Left kidney (tissue), 2 donors: ENCODE results near the gene CFAP69. TPM values are rescaled to one million over a fixed set of nuclear protein-coding genes. Genes with fewer than 3 reads are reported as not detected.
"Not testable (repeated sequence)": the region's sequence is repeated elsewhere in the genome, so short reads cannot be mapped to it uniquely, and the experiment has no call there.

Source experiments
- DNase-seq: peaks from one replicate; pipeline ENCODE4 v3.0.0-alpha.2; 2013
- polyA plus RNA-seq: library from polyadenylated mRNA; unstranded; fragments of 120-200 nt; gene quantifications from one replicate; pipeline ENCODE4 v1.2.1, GENCODE V29; 2013; ENCODE audit not compliant: insufficient read length

Gene CFAP69
- polyA plus RNA-seq, 1 donor = 22.5 TPM

DNA sequence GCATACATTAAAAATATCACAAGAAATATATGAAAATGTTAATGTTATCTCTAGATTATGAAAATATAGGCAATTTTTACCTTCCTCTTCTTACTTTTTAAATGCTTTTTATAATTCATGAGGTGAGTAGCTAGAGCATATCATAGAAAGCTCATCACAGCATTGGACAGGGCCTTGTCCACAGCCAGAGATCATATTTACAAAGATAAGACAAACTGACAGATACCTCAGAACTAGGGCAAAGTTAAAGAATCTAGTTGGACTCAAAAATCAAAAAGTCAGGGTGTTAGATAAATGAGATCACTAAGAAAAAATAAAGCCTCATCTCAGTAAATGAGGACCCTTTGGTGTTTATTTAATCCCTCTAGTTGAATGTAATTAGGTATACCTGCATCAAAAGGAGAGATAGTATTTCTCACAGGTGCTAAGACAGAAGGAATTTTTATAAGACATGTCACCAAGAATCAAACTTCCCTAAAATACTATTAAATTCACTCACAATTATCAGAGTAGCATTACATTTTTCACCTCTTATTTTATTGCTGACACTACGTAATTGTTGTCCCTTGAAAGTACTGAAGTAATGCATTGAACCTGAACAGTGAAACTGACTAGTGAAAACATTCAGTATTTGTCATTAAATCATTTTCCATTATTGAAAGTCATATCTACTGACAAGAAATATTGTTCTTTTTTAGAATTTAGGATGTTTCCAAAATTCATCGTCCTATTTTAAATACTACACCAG lies 25.6 kb downstream of the CFAP69 start:
- no peak for DNase-seq

DNA sequence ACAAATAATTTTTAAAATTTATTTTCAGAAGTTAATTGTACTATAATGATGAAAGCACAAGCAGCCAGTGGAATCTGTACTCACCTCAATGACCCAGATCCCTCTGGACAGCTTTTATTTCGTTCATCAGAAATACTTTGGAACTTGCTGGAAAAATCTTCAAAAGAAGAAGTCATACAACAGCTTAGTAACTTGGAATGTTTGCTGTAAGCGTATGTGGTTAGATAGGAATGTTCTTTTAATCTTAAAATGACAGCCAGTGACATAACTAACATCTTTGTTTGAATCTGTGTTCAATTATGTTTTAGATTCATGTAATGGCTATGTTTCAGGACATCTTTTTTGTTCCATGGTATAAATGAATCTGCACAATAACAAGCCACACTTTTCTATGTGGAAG lies 26.8 kb downstream of the CFAP69 start:
- no peak for DNase-seq

DNA sequence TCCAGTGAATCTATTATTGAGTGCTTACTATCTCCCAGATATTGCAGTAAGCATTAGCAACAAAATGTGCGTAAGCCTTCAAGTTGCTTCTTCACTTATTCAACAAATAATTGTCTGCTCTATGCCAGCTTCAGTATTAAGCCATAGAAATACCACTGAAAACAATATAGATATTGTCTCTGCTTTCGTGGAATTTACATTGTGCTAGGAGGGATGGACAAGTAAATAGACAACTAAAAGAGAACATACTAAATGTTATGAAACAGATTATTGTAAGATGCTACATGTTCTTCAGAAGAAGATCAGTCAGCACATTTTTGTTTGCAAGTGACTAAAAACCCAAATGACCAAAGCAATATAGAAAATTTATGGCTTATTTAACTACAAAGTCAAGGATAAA lies 27.3 kb downstream of the CFAP69 start:
- DNase-seq = no peak

DNA sequence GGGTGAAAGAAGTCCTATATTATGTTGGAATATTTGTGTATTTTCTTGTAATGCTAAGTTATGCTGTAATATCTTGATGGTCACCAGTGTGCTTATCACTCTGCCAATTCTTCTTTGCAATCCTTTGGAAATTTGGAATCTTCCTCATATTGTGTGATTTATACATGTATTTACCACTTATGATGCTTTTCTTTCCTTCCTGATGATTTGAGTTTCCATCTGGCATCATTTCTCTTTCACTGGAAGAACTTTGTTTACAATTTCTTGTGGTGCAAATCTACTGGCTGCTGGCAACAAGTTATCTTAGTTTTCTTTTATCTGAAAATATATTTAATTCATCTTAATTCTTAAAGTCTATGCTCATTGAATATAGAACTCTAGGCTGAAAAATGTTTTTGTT lies 29.2 kb downstream of the CFAP69 start:
- no peak for DNase-seq

DNA sequence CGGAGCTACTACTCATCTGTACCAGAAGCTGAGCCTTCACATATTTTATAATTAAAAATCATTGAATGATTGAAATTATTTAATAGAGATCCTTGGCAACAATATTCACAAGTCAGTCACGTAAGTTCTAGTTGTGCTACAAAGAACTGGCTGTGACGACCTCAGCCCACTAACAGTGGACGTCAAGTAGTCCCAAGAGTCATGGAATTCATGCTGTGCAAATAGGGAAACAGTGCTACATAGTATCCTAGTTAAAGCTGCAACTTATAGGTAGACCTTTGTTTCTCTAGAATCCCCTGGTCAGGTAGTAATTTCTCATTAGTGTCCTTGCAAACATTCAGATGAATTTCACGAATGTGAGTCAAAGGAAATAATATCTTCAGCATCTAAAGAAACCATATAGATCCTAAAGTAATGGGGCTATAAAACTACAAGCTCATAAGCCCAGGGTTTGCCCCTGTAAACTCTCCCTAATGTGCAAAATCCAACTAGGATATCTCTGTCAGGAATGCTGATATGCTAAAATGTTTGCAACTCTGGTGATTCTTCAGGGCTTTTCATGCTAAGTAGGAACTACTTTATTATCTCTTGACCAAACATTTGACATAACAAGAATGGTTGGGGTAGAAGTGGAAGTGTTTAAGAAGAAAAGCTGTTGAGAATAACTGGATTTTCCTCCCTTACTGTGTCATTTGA lies 31.2 kb downstream of the CFAP69 start:
- DNase-seq = no peak

DNA sequence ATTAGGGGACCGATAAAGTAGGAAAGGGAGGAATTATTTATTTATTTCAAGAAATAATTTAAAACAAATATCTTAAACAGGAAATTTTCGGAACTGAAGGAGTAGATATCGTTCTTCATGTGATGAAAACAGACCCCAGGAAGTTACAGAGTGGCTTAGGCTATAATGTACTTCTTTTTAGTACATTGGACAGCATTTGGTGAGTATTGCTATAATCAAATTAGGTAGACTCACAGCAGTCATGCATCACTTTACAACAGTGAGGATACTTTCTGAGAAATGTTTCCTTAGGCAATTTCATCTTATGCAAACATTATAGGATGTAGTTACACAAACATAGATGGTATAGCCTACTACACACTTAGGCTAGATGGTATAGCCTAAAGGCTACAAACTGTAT lies 43.2 kb downstream of the CFAP69 start:
- DNase-seq = no peak

DNA sequence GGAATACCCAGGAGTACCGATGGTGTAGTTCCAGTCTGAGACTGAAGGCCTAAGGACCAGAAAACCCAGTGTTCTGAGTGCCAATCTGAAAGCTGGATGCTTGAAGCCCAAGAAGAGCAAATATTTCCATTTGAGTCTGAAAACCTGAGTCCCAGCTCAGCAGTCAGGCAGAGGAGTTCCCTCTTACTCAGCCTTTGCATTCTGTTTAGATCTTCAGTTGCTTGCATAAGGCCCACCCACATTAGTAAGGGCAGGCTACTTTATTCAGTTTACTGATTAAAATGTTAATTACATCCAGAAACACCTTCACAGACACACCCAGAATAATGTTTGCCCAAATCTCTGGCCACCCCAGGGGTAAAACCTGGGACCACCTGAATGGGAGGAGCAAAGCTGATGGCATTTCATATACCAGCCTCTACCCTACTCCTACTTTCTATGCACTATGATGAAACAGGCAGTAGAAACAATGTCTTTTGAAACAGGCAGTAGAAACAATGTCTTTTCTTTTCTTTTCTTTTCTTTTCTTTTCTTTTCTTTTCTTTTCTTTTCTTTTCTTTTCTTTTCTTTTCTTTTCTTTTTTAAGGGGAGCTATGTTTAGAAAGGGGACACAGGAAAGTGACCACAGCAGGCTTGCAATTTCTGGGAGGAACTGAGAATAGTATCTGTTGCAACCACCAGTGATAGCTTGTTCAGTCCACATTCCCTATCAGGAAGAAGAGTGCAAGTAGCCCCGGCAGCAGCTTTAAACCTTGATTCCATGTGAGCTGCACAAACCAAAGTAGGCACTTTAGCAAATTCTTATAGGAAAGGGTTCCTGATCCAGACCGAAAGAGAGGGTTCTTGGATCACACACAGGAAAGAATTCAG lies 45.5 kb downstream of the CFAP69 start:
- no peak for DNase-seq

DNA sequence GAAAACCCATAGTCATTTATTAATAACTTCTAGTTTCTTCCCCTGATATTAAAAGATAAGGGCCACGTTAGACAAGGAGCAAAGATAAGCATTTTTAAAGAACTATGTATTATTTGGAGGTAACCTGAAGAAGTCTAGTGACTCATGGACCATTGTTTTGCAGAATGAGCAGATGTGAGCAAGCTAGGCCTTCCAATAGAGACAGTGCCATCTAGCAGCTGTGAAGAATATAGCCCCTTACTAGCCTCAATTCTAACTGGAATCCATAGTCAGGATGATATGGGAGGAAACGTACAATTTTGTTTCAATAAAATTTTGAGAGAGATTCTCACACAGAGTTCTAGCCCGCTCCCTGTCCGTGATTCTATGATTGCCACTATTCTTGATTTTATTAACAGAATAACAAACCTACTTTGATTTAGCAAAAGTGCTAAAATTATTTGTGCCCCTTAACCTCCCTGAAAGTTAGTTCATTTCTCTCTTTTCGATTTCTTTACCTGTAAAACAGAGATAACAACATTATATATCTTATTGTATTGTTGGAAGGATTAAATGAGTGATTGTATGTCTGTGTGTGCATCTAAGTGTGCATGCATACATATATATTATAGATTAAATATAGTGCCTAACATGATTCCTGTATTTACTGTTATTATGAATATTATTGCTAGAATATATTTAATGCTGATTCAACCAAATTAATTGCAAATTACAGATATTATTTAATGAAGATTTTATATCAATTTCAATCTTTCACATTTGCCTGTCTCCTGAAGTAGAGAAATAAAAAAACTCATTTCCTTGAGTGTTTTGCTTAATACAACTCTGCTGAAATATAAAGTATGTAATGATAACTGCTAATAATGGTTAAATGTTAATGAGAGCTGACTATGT lies 53.4 kb downstream of the CFAP69 start:
- DNase-seq = no peak

DNA sequence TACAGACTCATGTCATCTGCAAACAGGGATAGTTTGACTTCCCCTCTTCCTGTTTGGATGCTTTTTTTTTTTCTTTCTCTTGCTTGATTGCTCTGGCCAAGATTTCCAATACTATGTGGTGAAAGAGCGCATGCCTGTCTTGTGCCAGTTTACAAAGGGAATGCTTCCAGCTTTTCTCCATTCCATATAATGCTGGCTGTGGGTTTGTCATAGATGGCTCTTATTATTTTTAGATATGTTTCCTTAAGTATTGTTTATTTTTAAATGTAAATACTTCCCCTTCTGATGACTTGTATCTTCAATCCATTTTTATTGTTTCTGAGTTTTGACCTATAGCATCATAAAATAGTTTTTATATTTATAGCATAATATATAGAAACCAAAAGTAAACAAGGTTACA lies 58.3 kb downstream of the CFAP69 start:
- DNase-seq = no peak

DNA sequence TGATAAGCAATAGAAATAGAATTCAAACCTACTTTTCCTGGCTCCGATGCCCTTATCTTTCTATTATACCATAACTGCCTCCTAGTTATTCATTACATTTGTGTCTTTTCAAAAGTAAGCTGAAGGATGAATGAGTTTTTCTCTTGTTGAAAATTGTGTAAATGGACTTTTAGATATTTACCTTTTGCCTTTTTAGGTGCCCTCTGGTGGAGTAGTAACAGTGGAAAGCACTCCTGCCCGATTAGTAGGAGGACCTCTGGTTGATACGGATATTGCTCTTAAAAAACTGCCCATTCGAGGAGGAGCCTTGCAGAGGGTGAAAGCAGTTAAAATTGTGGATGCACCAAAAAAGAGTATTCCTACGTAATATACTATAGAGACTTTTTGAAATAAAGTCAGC lies 64.9 kb downstream of the CFAP69 start:
- DNase-seq = no peak

DNA sequence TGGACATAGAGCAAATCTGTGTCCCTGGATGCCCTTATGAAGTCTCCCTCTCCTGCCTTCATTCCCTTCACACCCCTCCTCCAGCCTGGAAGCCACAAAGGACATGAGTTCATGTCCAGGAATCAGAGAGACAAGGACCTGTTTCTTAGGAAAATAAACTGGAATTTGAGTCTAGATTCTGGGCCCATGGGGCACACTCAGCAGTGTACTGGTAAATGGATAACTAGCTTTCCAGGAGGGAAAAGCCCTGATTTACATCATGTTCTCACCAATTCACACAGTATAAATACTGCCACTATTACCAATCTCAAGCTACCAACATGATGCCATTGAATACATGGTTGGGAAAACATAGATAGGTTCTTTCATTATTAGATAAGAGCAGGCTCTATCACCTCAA lies 66.2 kb downstream of the CFAP69 start:
- no peak for DNase-seq

DNA sequence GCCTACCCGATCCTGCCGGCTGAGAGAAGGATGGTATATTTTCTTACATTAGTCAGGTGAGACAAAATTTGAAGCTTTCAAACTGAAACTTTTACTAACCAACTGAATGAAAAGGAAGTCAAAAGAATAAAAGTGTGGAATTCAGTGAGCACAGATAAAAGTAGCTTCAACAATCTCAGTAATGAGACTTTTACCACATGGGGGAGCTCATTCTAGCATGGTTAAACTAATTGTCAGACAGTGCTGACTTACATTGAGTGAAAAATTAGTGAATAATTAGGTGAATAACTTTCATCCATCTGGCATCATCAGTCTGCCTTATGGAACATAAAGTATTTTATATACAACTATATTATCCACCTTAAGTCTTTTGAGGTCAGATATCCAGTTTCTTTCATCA lies 67.8 kb downstream of the CFAP69 start:
- no peak for DNase-seq

DNA sequence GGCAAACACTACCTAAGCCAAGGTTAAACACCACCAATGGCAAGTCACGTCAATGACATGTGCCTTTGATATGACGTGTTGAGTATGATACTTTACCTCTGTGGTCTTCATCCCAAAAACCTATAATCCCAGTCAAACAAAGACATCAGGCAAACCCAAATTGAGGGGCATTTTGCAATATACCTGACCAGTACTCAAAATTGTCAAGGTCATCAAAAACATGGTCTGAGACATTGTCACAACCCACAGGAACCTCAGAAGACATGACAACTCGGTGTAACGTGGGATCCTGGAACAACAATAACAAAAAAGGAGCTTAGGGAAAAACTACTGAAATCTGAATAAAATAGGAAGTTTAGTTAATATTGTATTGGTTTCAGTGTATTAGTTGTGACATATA lies 68.9 kb downstream of the CFAP69 start:
- no peak for DNase-seq

DNA sequence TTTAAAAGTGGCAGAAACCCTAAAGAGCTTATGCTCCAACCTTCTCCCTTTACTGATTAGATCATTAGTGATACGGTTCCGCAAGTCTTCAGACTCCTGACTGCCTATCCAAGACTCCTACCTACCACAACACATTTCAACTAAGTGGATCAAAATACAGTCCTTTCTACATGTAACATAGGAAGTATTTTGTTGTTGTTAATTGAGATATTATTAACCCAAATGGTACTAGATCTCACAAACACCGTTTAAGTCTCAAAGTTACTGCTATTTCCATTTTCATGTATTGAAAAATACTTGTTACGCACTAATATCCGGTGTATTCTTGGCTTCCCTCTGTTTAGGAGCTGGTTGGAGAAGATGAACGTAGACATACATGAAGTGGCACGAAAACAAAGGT lies 75.0 kb downstream of the CFAP69 start:
- no peak for DNase-seq

DNA sequence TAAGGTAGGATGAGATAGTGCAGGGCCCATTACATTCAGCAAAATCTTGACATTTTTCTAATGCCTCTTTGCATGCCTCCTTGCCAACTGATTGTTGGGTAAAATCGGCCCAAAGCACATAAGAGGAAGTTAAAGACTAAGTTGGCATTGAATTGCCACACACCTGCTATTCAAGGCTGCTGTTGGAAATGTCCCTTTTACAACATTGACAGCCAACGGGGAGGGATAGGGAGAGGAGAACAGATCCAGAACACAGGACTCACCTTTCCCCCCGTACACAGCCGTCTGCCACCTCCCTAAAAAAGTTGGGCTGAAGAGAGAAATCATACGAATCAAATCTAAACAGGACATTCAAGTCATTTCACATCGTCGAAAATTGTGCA lies 75.4 kb downstream of the CFAP69 start:
- no peak for DNase-seq

DNA sequence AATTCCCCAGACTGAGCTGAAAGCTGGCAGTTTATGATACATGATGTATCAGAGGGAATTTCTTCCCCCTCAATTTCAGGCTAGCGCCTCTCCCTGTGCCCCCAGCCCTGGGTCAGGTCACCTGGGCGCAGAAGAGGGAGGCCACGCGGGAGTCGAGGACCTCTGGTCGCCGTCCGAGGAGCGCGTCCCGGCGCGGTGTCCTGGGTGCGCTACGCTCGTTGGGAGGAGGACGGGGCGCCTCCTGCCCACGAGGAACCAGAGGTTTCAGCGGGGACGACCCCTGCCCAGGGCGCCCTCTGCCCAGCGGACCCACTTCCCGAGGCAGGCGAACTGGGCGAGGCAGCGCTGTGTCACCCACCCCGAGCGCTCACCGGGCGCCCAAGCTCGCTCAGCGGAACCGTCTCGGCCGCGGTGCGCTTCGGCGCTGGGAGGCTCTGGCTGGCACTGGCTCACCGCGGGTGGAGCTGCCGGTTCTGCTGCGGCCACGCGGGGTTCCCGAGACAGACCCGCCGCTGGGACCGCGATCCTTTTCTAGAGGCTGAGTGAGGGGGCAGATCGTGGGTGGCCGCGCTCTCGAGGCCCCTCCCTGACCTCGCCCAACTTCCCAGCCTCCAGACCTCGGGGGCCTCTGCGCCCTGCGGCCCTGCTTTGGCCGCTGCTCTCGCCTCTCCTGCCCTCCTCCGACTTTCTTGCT lies 76.0 kb downstream of the CFAP69 start, which contains the start of gene FAM237B:
Gene FAM237B (minus strand): TSS at position 504 of the 694 bp plus-strand sequence. CDS start 1,556 bp downstream, outside the sequence.
- DNase-seq = no peak

DNA sequence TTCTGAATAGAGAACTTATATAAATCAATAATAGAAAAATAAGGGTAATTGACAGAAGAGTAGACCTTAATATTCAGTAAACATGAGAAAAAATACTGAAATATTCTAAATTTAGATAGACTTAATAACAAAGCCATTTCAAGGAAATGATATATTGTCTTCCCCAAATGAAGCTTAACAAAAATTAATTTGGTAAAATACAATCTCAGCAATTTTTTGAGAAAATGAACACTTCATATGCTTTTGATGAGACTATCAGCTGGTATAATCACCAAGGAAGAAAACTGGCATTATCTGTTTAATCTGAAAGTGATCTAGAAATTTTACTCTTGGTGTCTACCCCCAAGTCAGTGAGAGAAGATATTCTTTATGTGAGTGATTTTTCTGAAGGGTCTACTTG lies 77.9 kb downstream of the CFAP69 start:
- no peak for DNase-seq

DNA sequence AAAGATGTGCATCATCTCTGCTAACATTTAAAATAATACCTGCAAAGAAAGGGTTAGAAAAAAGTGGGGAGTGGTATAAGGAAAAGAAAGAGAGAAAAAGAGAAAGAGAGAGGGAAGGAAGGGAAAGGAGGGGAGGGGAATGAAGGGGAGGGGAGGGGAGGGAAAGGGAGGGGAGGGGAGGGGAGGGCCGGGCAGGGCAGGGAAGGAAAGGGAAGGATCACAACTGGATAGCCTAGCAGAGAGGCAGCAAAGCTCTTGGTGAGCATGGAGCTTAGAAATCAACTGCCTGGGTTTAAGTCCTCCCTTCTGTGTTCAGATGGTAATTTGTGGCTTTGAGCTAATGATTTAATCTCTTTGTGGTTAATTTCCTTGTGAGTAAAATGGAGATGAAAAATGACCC lies 81.5 kb downstream of the CFAP69 start:
- no peak for DNase-seq

DNA sequence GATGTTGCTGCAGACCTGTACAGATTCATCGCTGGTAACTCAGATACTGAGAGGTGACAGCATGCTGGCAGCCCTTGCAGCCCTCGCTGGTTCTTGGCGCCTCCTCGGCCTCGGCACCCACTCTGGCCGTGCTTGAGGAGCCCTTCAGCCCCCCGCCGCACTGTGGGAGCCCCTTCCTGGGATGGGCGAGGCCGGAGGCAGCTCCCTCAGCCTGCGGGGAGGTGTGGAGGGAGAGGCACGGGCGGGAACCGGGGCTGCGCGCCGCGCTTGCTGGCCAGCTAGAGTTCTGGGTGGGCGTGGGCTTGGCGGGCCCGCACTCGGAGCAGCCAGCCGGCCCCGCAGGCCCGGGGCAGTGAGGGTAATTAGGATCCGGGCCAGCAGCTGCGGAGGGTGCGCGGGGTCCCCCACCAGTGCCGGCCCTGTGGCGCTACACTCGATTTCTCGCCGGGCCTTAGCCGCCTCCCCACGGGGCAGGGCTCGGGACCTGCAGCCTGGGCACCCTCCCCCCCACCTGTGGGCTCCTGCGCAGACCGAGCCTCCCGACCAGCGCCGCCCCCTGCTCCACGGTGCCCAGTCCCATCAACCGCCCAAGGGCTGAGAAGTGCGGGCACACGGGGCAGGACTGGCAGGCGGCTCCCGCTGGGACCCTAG lies 89.3 kb downstream of the CFAP69 start:
- no peak for DNase-seq

DNA sequence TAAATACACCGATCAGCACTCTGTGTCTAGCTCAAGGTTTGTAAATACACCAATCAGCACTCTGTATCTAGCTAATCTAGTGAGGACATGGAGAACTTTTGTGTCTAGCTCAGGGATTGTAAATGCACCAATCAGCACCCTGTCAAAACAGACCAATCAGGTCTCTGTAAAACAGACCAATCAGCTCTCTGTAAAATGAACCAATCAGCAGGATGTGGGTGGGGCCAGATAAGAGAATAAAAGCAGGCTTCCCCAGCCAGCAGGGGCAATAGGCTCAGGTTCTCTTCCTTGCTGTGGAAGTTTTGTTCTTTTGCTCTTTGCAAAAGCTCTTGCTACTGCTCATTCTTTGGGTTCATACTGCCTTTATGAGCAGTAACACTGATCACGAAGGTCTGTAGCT lies 90.0 kb downstream of the CFAP69 start:
- DNase-seq = not testable (repeated sequence)

DNA sequence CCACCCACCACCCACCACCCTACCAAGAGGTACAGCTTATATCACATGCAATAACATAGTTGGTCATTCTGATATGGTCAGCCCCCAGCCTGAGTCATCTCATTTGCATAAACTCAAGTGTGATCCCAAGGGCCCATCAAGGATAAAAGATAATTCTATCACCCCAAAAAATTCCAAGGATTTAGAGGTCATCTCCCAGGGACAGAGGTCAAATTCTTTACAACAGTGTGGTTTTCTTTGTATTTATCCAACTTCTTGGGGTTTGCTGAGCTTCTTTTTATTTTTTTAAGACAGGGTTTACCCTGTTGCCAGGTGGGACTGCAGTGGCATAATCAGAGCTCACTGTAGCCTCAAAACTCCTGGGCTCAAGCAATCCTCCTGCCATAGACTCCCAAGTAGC lies 92.1 kb downstream of the CFAP69 start:
- no peak for DNase-seq
